Lung (tissue), 12 donors: Measurements from ENCODE around the gene GTF2H4. TPM values are rescaled to one million over a fixed set of nuclear protein-coding genes. Genes with fewer than 3 reads are reported as not detected.

Source experiments
- ATAC-seq: fragments of 200-7000 bp; cut with Tn5 transposase; one replicate; pipeline ENCODE4 v1.9.1; 2020; ENCODE audit warnings: moderate number of reproducible peaks; ENCODE audit not compliant: insufficient read depth, low FRiP score
- DNase-seq, 3 donors: peaks; one replicate each; pipeline ENCODE4 v3.0.0-alpha.2; 2013 to 2017
- H3K27ac ChIP-seq, 2 donors: one replicate each; pipeline ENCODE4 v1.5.1; 2013; ENCODE audit warnings: mild to moderate bottlenecking in 2 of 2, moderate library complexity in 2 of 2, control low read depth in 1 of 2, inconsistent platforms in 1 of 2, low read depth in 1 of 2, low read length in 1 of 2
- H3K27me3 ChIP-seq, 3 donors: one replicate each; pipeline ENCODE4 v1.5.1; 2013; ENCODE audit warnings: low read length in 2 of 3; ENCODE audit not compliant: control insufficient read depth in 3 of 3, insufficient read depth in 3 of 3
- H3K36me3 ChIP-seq, 4 donors: one replicate each; pipeline ENCODE4 v1.5.1; 2013; ENCODE audit warnings: low read length in 4 of 4, mild to moderate bottlenecking in 1 of 4, moderate library complexity in 1 of 4; ENCODE audit not compliant: control insufficient read depth in 4 of 4, insufficient read depth in 4 of 4
- H3K4me1 ChIP-seq, 5 donors: one replicate each; pipeline ENCODE4 v1.5.1; 2013; ENCODE audit warnings: low read length in 5 of 5, mild to moderate bottlenecking in 2 of 5, moderate library complexity in 1 of 5; ENCODE audit not compliant: control insufficient read depth in 5 of 5, insufficient read depth in 5 of 5
- H3K4me3 ChIP-seq: one replicate; pipeline ENCODE4 v1.5.1; 2013; ENCODE audit warnings: mild to moderate bottlenecking, control low read depth, moderate library complexity
- H3K9ac ChIP-seq, 2 donors: one replicate each; pipeline ENCODE4 v1.5.1; 2013; ENCODE audit warnings: low read length in 2 of 2, control low read depth in 1 of 2; ENCODE audit not compliant: insufficient read depth in 1 of 2
- H3K9me3 ChIP-seq, 4 donors: one replicate each; pipeline ENCODE4 v1.5.1; 2013; ENCODE audit warnings: low read length in 3 of 4, mild to moderate bottlenecking in 1 of 4, moderate library complexity in 1 of 4; ENCODE audit not compliant: control insufficient read depth in 4 of 4, insufficient read depth in 3 of 4
- WGBS, 2 donors: extraction: QIAGEN DNeasy Blood & Tissue Kit; methylation state at CpG; one replicate each; pipeline ENCODE4 v1.1.7; 2013; 5-methylcytosine and 5-hydroxymethylcytosine counted together
- polyA plus RNA-seq, 2 donors: library from polyadenylated mRNA; stranded (reverse); fragments of 200-250 nt; gene quantifications; one replicate each; pipeline ENCODE4 v1.2.1, GENCODE V29; 2013
- total RNA-seq, 2 donors: library from RNA; depleted of rRNA in 1 of 2; stranded (reverse); fragments of >200 nt in 1 of 2; gene quantifications; one replicate each; pipeline ENCODE4 v1.2.1, GENCODE V29; 2014 to 2021
- TF ChIP-seq, protein P1 (sequence below): IDR thresholded peaks from 2 replicates; pipeline ENCODE4 v1.5.1; 2012; ENCODE audit warnings: mild to moderate bottlenecking; ENCODE audit errors: control extremely low read depth, extremely low read depth
- donor health status: control.
- donor health status: control.
- donor health status: Bipolar disorder and iron deficiency.
- donor health status: healthy.
- donor health status: DM: yes; HTN: yes; CAD: no.

The GTF2H4 gene
- total and polyA plus RNA-seq, 4 donors = 25.3 to 37.2 (median 31.1) TPM

DNA sequence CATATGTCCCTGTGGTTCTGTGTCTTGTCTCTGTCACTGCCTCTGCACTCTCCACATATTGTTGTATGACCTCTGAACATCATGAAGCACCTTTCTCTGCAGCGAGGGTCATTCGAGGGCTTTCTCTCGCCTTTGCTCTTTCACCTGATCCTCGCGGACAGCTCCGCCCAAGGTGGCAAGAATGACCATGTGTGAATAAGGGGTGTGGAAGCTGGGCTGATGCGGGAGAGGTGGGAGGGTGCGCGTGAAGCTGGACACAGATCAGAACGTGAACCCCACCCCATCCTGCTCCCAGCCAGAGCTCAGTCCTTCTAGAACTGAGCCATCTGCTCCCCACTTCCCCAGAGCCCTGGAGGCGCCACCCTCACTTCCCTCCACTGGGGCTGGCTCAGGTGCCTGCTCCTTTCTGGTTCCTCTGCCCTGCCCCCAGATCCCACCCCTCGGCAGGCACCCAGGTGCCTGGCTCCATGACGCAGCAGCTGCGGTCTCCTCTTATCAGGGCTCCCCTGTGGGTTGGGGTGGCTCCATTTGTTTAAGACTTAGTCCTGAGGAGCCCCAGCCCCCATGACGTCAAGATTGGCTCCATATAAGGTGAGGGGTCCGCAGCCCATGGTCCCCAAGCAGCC lies 32.5 kb downstream of the GTF2H4 start, which contains the start of gene MUCL3:
TSS of gene MUCL3 (plus strand) at position 613 of the 626 bp plus-strand sequence. CDS start 27 bp downstream, outside the sequence.
- TF ChIP-seq, protein P1, sequence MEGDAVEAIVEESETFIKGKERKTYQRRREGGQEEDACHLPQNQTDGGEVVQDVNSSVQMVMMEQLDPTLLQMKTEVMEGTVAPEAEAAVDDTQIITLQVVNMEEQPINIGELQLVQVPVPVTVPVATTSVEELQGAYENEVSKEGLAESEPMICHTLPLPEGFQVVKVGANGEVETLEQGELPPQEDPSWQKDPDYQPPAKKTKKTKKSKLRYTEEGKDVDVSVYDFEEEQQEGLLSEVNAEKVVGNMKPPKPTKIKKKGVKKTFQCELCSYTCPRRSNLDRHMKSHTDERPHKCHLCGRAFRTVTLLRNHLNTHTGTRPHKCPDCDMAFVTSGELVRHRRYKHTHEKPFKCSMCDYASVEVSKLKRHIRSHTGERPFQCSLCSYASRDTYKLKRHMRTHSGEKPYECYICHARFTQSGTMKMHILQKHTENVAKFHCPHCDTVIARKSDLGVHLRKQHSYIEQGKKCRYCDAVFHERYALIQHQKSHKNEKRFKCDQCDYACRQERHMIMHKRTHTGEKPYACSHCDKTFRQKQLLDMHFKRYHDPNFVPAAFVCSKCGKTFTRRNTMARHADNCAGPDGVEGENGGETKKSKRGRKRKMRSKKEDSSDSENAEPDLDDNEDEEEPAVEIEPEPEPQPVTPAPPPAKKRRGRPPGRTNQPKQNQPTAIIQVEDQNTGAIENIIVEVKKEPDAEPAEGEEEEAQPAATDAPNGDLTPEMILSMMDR = no peak
- Histone ChIP-seq H3K9me3 (no peaks in the 10 kb centered on the region), H3K36me3 (no peaks in the 10 kb centered on the region), H3K27ac (no peak within 1 kb of the TSS), H3K27me3 (no peaks in the 10 kb centered on the region), H3K9ac (no peak within 1 kb of the TSS), H3K4me3 (no peak within 1 kb of the TSS), H3K4me1 (peaks cover 0 to 14% (median 0%) of the 10 kb centered on the region in 5 donors)
- 78 to 80% methylated on average over 15 to 16 of the region's 16 CpGs for WGBS, 2 donors
- ATAC-seq = no peak
- DNase-seq = no peak

DNA sequence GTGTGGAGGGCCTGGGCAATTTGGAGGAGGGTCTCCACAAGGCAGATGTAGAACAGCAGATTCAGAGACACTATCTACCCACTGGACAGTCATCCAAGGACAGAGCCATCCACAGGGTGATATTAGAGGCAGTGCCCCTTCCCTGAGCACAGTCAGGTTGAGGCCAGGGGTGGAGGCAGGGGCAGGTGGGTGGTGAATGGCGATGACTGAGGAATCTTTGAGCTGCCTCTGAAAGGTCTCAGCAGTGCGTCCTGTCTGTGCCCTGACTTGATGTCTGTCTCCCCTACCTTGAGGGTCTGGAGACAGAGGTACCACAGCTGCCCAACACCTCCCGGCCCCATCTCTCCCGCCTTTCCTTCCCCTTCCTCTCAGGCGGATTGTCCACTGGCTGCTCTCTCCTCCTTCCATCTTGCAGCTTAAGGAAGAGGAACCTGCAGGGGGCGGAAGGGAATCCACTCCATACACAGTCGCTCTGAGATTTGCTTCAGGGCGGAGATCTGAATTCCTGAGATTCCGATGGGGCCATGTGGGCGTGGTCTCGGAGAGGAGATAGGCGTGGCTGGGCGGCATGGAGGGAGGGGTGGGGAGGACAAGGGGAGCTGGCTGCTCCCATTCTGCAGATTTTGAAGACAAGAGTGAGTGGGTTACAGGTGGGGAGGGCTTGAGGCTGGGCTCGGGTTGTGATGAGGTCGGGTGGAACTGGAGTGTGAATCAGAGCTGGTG lies 34.5 kb downstream of the GTF2H4 start:
- DNase-seq (peak; percentile 74 to 82 (median 80)), ATAC-seq (peak; percentile 82)
- Histone ChIP-seq H3K9me3 (no peaks in the 10 kb centered on the region), H3K36me3 (no peaks in the 10 kb centered on the region), H3K4me3 (no peak overlapping the region), H3K9ac (no peak overlapping the region), H3K27ac (peak overlapping the region in 1 of 2 donors; percentile 32), H3K4me1 (peaks cover 0 to 14% (median 0%) of the 10 kb centered on the region in 5 donors), H3K27me3 (no peaks in the 10 kb centered on the region)
- TF ChIP-seq, protein P1 = no peak
- WGBS, 2 donors = 14% methylated on average over 15 of the region's 15 CpGs

DNA sequence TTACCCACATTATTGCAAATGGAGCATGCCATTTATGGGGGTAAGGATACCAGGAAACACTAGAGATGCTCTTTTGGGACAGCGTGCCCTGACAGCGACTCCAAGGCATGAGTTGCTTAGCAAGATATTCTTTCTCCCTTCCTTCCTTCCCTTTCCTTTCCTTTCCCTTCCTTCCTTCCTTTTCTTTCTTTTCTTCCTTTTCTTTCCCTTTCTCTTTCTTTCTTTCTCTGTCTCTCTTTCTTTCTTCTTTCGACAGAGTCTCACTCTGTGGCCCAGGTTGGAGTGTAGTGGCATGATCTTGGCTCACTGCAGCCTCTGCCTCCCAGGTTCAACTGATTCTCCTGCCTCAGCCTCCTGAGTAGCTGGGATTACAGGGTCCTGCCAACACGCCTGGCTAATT lies 36.0 kb downstream of the GTF2H4 start:
- DNase-seq (no peak), ATAC-seq (no peak)
- H3K9ac ChIP-seq = no peak overlapping the region
- H3K4me1 ChIP-seq = peaks cover 0 to 7% (median 0%) of the 10 kb centered on the region in 5 donors
- no peaks in the 10 kb centered on the region for H3K27me3 ChIP-seq
- WGBS, 2 donors = 93 to 96% methylated on average over 4 of the region's 4 CpGs
- H3K27ac ChIP-seq = no peak overlapping the region
- H3K4me3 ChIP-seq = no peak overlapping the region
- TF ChIP-seq, protein P1 = no peak
- no peaks in the 10 kb centered on the region for H3K9me3 ChIP-seq
- no peaks in the 10 kb centered on the region for H3K36me3 ChIP-seq
